ENCODE results near the gene METTL26.
"Not testable (repeated sequence)": the region's sequence is repeated elsewhere in the genome, so short reads cannot be mapped to it uniquely, and the experiment has no call there.

METTL26 gene

GRCh38 chr16:624526-625070 is 11.5 kb downstream of the METTL26 start:
- DNase-seq: no peak

- DNase-seq: no peak
Observed at GRCh38 chr16:622920-623280, 13.2 kb downstream of the METTL26 start.

- DNase-seq: no peak
Observed at GRCh38 chr16:621526-622105, 14.5 kb downstream of the METTL26 start.

GRCh38 chr16:620700-621525 is 15.2 kb downstream of the METTL26 start:
- DNase-seq: no peak

GRCh38 chr16:619476-620100 is 16.5 kb downstream of the METTL26 start:
- DNase-seq: no peak

GRCh38 chr16:617855-618254 is 18.2 kb downstream of the METTL26 start:
- DNase-seq: no peak

- no peak for DNase-seq
Observed at GRCh38 chr16:616733-617586, 19.1 kb downstream of the METTL26 start.

GRCh38 chr16:615122-615521 is 21.0 kb downstream of the METTL26 start:
- no peak for DNase-seq

- no peak for DNase-seq
Observed at GRCh38 chr16:610513-611381, 25.4 kb downstream of the METTL26 start.

- no peak for DNase-seq
Observed at GRCh38 chr16:609984-610383, 26.1 kb downstream of the METTL26 start.

- no peak for DNase-seq
Observed at GRCh38 chr16:609316-609715, 26.8 kb downstream of the METTL26 start.

GRCh38 chr16:608019-608418 is 28.1 kb downstream of the METTL26 start:
- no peak for DNase-seq

GRCh38 chr16:606656-607307 is 29.3 kb downstream of the METTL26 start:
- DNase-seq: no peak

GRCh38 chr16:603933-604332 is 32.2 kb downstream of the METTL26 start:
- no peak for DNase-seq

- DNase-seq: no peak
Observed at GRCh38 chr16:600781-601180, 35.3 kb downstream of the METTL26 start.

- DNase-seq: no peak
Observed at GRCh38 chr16:598823-599739, 37.0 kb downstream of the METTL26 start.

GRCh38 chr16:597655-598054 is 38.5 kb downstream of the METTL26 start:
- not testable (repeated sequence) for DNase-seq

GRCh38 chr16:596736-597060 is 39.4 kb downstream of the METTL26 start:
- no peak for DNase-seq

GRCh38 chr16:595942-596735 is 40.0 kb downstream of the METTL26 start:
- no peak for DNase-seq

All from bone marrow (tissue), 2 donors.